HepG2 (cell line): Measurements from ENCODE around the gene C20orf204. TPM values are rescaled to one million over a fixed set of nuclear protein-coding genes. Genes with fewer than 3 reads are reported as not detected.

Source experiments
- AGO2 ChIP-seq: fragments of 200-400 bp; formaldehyde crosslinking; optimal IDR thresholded peaks from 2 replicates; pipeline ENCODE3; 2017; ENCODE audit warnings: mild to moderate bottlenecking, low read depth, low read length, moderate library complexity
- CENPT ChIP-seq: sonication (generic); formaldehyde crosslinking; IDR thresholded peaks from 2 replicates; pipeline ENCODE4 v1.8.0; 2022; ENCODE audit warnings: low read depth, mild to moderate bottlenecking, moderate library complexity, missing genetic modification reagents
- GATA4 ChIP-seq: sonication (generic); IDR thresholded peaks from 2 replicates; pipeline ENCODE4 v1.6.1; 2016; ENCODE audit warnings: antibody characterized with exemption, low read depth, borderline replicate concordance
- HES4 ChIP-seq: sonication (generic); formaldehyde crosslinking; IDR thresholded peaks from 2 replicates; pipeline ENCODE4 v1.9.0; 2021; ENCODE audit warnings: mild to moderate bottlenecking, missing genetic modification reagents, borderline replicate concordance
- MXI1 ChIP-seq: IDR thresholded peaks from 3 replicates; pipeline ENCODE4 v1.6.1; 2012; ENCODE audit warnings: low read depth, low read length, inconsistent platforms, borderline replicate concordance
- POLR2A ChIP-seq, 2 experiments: IDR thresholded peaks; 2 replicates each; pipeline ENCODE4 v1.6.1; 2011; ENCODE audit warnings: low read depth in 2 of 2, low read length in 2 of 2, mild to moderate bottlenecking in 1 of 2, moderate library complexity in 1 of 2; ENCODE audit not compliant: insufficient read depth in 1 of 2
- RBAK ChIP-seq: sonication (generic); formaldehyde crosslinking; IDR thresholded peaks from 2 replicates; pipeline ENCODE4 v1.5.1; 2020; ENCODE audit warnings: mild to moderate bottlenecking, missing genetic modification reagents
- RBFOX2 ChIP-seq: fragments of 200-400 bp; formaldehyde crosslinking; IDR thresholded peaks from 2 replicates; pipeline ENCODE4 v1.6.1; 2017; ENCODE audit warnings: low read depth, mild to moderate bottlenecking, low read length
- TARDBP ChIP-seq: sonication (generic); formaldehyde crosslinking; IDR thresholded peaks from 2 replicates; pipeline ENCODE4 v1.8.0; 2022; ENCODE audit warnings: mild to moderate bottlenecking, missing genetic modification reagents
- ZNF737 ChIP-seq: sonication (generic); formaldehyde crosslinking; IDR thresholded peaks from 2 replicates; pipeline ENCODE4 v1.5.0; 2020; ENCODE audit warnings: missing genetic modification reagents, mild to moderate bottlenecking, borderline replicate concordance
- ZNF776 ChIP-seq: sonication (generic); formaldehyde crosslinking; IDR thresholded peaks from 2 replicates; pipeline ENCODE4 v1.4.0; 2020; ENCODE audit warnings: mild to moderate bottlenecking, missing genetic modification reagents
- polyA plus RNA-seq, 8 experiments: library from polyadenylated mRNA; depleted of rRNA in 3 of 8; stranded (reverse) in 7 of 8; unstranded in 1 of 8; fragments of >200 nt; fragmentation: Illumina TruSeq in 4 of 8; extraction: Trizol in 4 of 8; gene quantifications; 2 replicates each; pipeline versions ENCODE4 v1.2.1 to v1.2.3, GENCODE V29; 2011 to 2016; ENCODE audit warnings: low read depth in 4 of 8, missing spikeins in 1 of 8, mixed read lengths in 1 of 8; ENCODE audit not compliant: insufficient read depth in 1 of 8
- total RNA-seq, 5 experiments: library from RNA; depleted of rRNA; stranded (reverse); fragments of >200 nt; fragmentation: Illumina TruSeq; extraction: Trizol; gene quantifications; 2 replicates each; pipeline ENCODE4 v1.2.3, GENCODE V29; 2016; ENCODE audit warnings: low read depth in 1 of 5
- TF ChIP-seq, protein P1 (sequence below): sonication (generic); formaldehyde crosslinking; IDR thresholded peaks from 2 replicates; pipeline ENCODE4 v1.8.0; 2022; ENCODE audit warnings: mild to moderate bottlenecking, missing genetic modification reagents, moderate library complexity

Gene C20orf204
- total and polyA plus RNA-seq, 2 of the 13 experiments (the other 11 are each of a cell fraction or from before 2014, with no cell fraction given) = 22.1 to 80.0 TPM

- 0 out of 3 replicates have a peak, but pooled peaks have one; percentile 24 for TF ChIP-seq MXI1
- TF ChIP-seq HES4 (CRISPR knock-in tag) = 0 out of 2 replicates have a peak, but pooled peaks have one; percentile 42
- 0 out of 2 replicates have a peak, but pooled peaks have one; percentile 48 for TF ChIP-seq ZNF776 (CRISPR knock-in tag)
- TF ChIP-seq GATA4 = no peak
- 0 out of 2 replicates have a peak, but pooled peaks have one; percentile 34 for TF ChIP-seq CENPT
- TF ChIP-seq ZNF737 = 0 out of 2 replicates have a peak, but pooled peaks have one; percentile 67
- TF ChIP-seq POLR2A (IDR thresholded peaks at IDR 0.05; ENCODE audit: insufficient read depth in 1 of 2, low read depth in 2 of 2, low read length in 2 of 2) = peak; percentile 13 to 60; a peak in 2 of 4 replicates
- peak; percentile 85 for TF ChIP-seq AGO2
- no peak for TF ChIP-seq RBAK (CRISPR knock-in tag)
- TF ChIP-seq RBFOX2 = peak; percentile 46; the same call in 1 of the 2 replicates
- TF ChIP-seq, protein P1, sequence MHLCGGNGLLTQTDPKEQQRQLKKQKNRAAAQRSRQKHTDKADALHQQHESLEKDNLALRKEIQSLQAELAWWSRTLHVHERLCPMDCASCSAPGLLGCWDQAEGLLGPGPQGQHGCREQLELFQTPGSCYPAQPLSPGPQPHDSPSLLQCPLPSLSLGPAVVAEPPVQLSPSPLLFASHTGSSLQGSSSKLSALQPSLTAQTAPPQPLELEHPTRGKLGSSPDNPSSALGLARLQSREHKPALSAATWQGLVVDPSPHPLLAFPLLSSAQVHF (CRISPR knock-in tag) = peak; percentile 35; the same call in 1 of the 2 replicates
- peak; percentile 66; the same call in 1 of the 2 replicates for TF ChIP-seq TARDBP (CRISPR knock-in tag)
Measured at GRCh38 chr20:64021124-64021975, 14.6 kb upstream of the C20orf204 start (continued).
